ENCODE results near the gene SRGAP3.

Gene SRGAP3

DNA sequence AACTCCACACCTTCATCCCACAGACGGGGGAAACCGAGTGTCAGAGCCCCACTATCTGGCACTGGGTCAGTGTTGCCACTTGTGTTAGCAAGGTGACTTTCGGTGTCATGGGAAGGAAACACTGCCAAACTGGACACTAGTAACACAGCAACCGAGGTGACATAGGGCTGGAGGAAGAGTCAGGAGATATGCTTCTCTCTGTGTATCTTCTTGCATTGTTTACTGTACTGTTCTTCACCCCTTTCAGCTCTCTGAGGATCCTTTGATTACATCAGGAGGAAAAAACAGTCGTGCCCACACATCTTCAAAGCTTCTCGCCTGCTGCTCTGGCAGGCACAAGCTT is 176.8 kb downstream of the SRGAP3 start:
- Histone ChIP-seq H3K4me1 (ENCODE audit: insufficient read depth, low read length) (peaks cover 4% of the 10 kb centered on the region; the same call in 1 of the 2 replicates), H3K9ac (ENCODE audit: low read depth, low read length) (no peak overlapping the region), H3K36me3 (ENCODE audit: insufficient read depth, low read length) (no peaks in the 10 kb centered on the region)

DNA sequence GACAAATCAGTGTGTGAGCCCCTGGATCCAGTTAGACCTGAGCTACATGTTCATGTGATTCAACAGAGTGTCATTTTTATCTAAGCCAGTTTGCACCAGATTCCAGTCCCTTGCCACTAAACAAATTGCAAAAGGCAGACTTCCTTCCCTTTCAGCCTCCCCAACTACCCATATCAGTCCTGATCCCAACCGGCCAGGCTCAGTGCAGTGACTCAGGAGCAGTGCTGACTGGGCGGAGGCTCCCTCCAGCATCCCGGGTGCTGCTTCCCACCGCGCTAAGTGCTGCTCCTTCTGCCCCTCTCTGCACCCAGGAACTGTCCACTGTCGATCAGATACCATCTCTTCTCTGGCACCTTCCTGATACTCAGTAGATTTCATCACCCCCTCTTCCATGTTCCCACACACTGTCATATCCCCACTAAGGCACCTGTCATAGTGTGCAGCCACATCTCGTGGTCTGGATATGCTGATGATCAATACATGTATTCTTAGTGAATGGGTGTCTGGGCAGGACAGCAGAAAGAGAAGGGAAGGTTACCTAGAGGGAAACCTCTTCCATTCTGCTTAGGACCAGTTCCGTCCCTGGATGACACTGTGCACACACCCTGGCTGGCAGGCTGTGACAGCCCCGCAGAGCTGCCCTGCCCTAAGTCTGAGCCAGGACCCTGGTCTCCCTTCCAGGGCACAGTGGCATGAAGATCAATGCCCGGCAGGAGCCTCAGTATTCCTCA is 177.3 kb downstream of the SRGAP3 start:
- no peaks in the 10 kb centered on the region for H3K9me3 ChIP-seq (ENCODE audit: control insufficient read depth, insufficient read depth, low read length)
- H3K9ac ChIP-seq (ENCODE audit: low read depth, low read length): no peak overlapping the region
- no peaks in the 10 kb centered on the region for H3K36me3 ChIP-seq (ENCODE audit: insufficient read depth, low read length)
- peaks cover under 1% of the 10 kb centered on the region; the same call in 1 of the 2 replicates for H3K4me1 ChIP-seq (ENCODE audit: insufficient read depth, low read length)

More for the DNA sequence above, 176.8 kb downstream of the SRGAP3 start:
- H3K9me3 ChIP-seq (ENCODE audit: control insufficient read depth, insufficient read depth, low read length): no peaks in the 10 kb centered on the region

DNA sequence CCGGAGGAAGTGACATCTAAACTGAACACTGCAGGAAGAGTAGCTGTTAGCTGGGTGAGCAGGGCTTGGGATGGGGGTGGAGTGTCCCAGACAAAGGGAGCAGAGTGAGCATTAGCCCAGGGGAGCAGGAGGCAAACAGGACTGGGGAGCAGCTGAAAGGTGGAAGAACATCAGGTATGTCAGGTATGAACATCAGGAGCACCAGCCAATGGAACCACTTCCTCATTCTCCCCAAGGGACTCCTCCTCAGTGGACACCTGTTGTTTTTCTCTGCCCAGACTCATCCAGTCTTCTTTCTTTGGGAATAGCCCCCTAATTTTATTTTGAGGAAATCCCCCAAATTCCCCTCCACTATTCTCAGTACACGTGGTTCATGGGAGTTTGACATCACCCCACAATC is 178.5 kb downstream of the SRGAP3 start:
- Histone ChIP-seq H3K4me1 (ENCODE audit: insufficient read depth, low read length) (no peaks in the 10 kb centered on the region), H3K36me3 (ENCODE audit: insufficient read depth, low read length) (no peaks in the 10 kb centered on the region), H3K9ac (ENCODE audit: low read depth, low read length) (no peak overlapping the region), H3K9me3 (ENCODE audit: control insufficient read depth, insufficient read depth, low read length) (no peaks in the 10 kb centered on the region)

DNA sequence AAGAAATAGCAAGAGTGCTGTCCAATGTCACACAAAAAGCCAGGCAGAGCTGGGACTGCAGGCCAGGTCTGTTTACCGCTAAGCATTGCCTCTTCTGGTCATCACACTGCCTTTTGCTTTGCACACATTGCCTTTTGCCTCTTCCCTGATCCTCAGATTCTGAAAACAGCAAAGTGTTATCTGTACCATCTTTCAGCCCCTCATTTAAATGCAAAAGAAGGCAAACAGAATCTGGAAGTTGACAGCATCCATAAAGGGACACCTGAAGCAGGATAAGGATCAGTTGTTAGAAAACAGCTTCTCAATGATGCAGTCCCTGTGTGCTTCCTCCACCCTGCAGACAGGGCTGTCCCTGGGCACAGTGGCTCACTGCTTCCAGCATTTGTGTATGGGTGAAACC is 179.5 kb downstream of the SRGAP3 start:
- no peaks in the 10 kb centered on the region for H3K36me3 ChIP-seq (ENCODE audit: insufficient read depth, low read length)
- no peaks in the 10 kb centered on the region for H3K4me1 ChIP-seq (ENCODE audit: insufficient read depth, low read length)

DNA sequence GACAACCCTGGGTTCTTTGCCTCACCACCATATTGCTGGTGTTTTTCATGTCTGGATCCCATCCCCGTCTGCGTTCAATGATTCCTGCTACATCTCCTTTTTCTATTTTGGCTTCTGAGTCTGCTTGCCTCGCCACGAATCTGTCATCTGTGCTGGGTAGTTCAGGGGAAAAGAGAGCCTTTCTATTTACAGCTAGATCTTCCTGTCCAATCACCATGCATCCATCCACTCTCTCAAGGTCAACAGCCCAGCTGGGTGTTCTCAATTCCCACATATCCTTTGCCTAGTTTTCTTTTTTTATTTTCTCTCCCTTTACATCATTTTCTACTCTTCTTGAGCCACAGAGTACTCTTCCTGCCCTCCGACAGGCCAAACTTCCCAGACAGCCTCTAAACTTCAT is 181.4 kb downstream of the SRGAP3 start:
- Histone ChIP-seq H3K4me1 (ENCODE audit: insufficient read depth, low read length) (no peaks in the 10 kb centered on the region), H3K9me3 (ENCODE audit: control insufficient read depth, insufficient read depth, low read length) (no peaks in the 10 kb centered on the region), H3K36me3 (ENCODE audit: insufficient read depth, low read length) (no peaks in the 10 kb centered on the region), H3K9ac (ENCODE audit: low read depth, low read length) (no peak overlapping the region)

More for the DNA sequence above, 179.5 kb downstream of the SRGAP3 start:
- Histone ChIP-seq H3K9ac (ENCODE audit: low read depth, low read length) (no peak overlapping the region), H3K9me3 (ENCODE audit: control insufficient read depth, insufficient read depth, low read length) (no peaks in the 10 kb centered on the region)

DNA sequence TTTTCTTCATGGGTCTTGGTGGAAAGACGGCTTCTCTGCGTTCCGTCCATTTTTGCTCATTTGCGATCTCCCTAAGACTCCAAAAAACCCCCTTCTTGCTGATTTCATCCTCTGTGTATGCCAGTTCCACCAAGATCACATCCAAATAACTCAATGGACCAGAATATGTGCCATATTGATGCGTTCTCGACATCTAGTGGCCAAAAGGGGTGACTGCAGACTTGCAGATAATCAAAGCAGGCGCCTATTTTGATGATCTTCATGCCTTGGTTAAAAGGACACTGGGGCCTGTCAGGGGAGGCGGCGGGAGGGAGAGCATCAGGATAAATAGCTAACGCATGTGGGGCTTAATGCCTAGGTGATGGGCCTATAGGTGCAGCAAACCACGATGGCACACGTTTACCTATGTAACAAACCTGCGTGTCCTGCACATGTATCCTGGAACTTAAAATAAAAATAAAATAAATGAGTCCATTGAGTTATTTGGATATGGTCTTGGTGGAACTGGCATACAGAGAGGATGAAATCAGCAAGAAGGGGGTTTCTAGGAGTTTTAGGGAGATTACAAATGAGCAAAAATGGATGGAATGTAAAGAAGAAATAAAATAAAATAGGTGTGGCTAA is 182.0 kb downstream of the SRGAP3 start:
- no peak overlapping the region for H3K9ac ChIP-seq (ENCODE audit: low read depth, low read length)
- H3K36me3 ChIP-seq (ENCODE audit: insufficient read depth, low read length): no peaks in the 10 kb centered on the region
- 0 out of 2 replicates have a peak, but pooled peaks cover 2% of the 10 kb centered on the region for H3K9me3 ChIP-seq (ENCODE audit: control insufficient read depth, insufficient read depth, low read length)
- no peaks in the 10 kb centered on the region for H3K4me1 ChIP-seq (ENCODE audit: insufficient read depth, low read length)

DNA sequence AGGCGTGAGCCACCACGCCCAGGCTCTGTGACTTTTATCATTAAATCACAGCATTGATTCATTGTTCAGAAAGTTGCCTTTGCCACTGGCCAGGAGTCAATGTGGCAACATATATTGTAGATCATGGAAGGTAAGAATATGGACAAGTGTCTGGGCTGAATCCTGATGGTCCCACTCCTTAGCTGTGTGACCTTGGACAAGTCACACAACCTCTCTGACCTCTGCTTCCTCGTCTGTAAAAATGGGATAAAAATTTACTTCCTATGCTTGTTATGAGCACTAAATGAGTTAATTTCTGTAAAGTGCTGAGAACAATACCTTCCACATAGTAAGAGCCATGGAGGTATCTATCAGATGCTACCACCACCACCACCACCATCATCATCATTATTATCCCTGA is 182.7 kb downstream of the SRGAP3 start:
- no peaks in the 10 kb centered on the region for H3K4me1 ChIP-seq (ENCODE audit: insufficient read depth, low read length)
- no peaks in the 10 kb centered on the region for H3K36me3 ChIP-seq (ENCODE audit: insufficient read depth, low read length)
- 0 out of 2 replicates have a peak, but pooled peaks cover 4% of the 10 kb centered on the region for H3K9me3 ChIP-seq (ENCODE audit: control insufficient read depth, insufficient read depth, low read length)
- no peak overlapping the region for H3K9ac ChIP-seq (ENCODE audit: low read depth, low read length)

DNA sequence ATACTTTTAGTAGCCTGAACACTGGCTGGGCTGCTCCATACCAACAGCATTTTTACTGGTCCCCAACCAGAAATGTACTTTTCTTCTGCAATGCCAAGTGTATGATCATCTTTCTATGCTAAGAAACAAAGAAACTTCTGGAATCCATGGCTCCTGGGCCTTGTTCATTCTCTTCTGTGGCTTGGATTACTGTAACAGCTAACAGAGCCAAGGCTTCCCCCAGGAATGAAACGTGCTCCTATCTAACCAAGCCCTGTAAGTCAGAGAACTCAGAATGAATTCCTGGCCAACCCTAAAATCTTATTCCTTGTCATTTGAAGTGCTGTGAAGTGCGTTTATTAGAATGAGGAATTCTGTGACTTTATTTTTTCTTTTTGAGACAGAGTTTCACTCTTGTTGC is 183.3 kb downstream of the SRGAP3 start:
- no peak overlapping the region for H3K9ac ChIP-seq (ENCODE audit: low read depth, low read length)
- 0 out of 2 replicates have a peak, but pooled peaks cover 4% of the 10 kb centered on the region for H3K9me3 ChIP-seq (ENCODE audit: control insufficient read depth, insufficient read depth, low read length)
- H3K4me1 ChIP-seq (ENCODE audit: insufficient read depth, low read length): no peaks in the 10 kb centered on the region
- H3K36me3 ChIP-seq (ENCODE audit: insufficient read depth, low read length): no peaks in the 10 kb centered on the region

DNA sequence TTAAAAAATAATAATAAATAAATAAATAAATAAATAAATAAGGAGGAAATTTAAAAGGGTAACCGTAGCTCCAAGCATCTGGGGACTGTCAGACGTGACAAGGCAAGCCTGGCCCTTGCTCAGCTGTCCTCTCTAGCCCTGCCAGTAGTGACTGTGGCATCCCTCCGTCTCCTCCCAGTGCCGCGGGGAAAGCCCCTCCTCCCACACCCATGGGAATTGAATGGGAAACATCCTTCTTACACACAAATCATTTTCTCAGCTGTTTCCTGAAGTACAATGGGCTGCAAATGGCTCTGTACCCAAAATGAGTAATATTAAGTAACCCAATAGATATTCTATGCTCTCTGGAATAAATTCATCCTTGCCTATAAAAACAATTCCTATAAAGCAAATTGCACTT is 184.6 kb downstream of the SRGAP3 start:
- no peaks in the 10 kb centered on the region for H3K4me1 ChIP-seq (ENCODE audit: insufficient read depth, low read length)
- H3K9me3 ChIP-seq (ENCODE audit: control insufficient read depth, insufficient read depth, low read length): 0 out of 2 replicates have a peak, but pooled peaks cover 4% of the 10 kb centered on the region
- H3K36me3 ChIP-seq (ENCODE audit: insufficient read depth, low read length): no peaks in the 10 kb centered on the region
- no peak overlapping the region for H3K9ac ChIP-seq (ENCODE audit: low read depth, low read length)

DNA sequence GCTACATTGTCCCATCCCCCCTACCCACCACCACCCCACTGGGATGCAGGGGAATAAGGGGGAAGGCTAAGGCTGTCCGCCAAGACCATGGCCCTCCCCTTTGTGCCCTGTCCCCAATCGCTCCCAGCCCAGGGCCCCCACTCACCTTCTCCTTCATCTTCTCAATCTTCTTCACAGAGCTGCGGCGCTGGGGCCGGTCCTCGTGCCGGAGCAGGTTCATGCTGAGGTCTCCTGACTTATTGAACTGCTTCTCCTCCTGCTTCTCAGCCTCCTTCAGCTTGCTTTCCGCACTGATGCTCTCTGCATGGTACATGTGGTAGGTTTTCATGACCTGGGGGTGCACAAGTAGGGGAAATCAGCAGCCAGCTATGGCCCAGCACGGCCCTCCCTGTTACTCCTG is 185.2 kb downstream of the SRGAP3 start:
- no peaks in the 10 kb centered on the region for H3K4me1 ChIP-seq (ENCODE audit: insufficient read depth, low read length)
- no peak overlapping the region for H3K9ac ChIP-seq (ENCODE audit: low read depth, low read length)
- no peaks in the 10 kb centered on the region for H3K36me3 ChIP-seq (ENCODE audit: insufficient read depth, low read length)
- H3K9me3 ChIP-seq (ENCODE audit: control insufficient read depth, insufficient read depth, low read length): 0 out of 2 replicates have a peak, but pooled peaks cover 4% of the 10 kb centered on the region

DNA sequence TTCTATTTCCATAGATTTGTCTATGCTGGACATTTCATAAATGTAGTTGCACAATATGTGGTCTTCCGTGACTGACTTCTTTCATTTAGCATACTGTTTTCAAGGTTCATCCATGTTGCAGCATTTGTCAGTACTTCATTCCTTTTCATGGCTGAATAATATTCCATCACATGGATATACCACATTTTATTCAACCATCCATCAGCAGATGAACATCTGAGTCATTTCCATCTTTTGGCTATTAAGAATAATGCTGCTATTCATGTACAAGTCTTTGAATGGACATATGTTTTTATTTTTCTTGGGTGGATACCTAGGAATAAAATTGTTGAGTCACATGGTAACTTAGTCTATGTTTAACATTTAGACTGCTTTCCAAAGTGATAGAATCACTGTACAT is 186.9 kb downstream of the SRGAP3 start:
- no peaks in the 10 kb centered on the region for H3K4me1 ChIP-seq (ENCODE audit: insufficient read depth, low read length)
- no peaks in the 10 kb centered on the region for H3K36me3 ChIP-seq (ENCODE audit: insufficient read depth, low read length)
- no peak overlapping the region for H3K9ac ChIP-seq (ENCODE audit: low read depth, low read length)
- 0 out of 2 replicates have a peak, but pooled peaks cover 4% of the 10 kb centered on the region for H3K9me3 ChIP-seq (ENCODE audit: control insufficient read depth, insufficient read depth, low read length)

DNA sequence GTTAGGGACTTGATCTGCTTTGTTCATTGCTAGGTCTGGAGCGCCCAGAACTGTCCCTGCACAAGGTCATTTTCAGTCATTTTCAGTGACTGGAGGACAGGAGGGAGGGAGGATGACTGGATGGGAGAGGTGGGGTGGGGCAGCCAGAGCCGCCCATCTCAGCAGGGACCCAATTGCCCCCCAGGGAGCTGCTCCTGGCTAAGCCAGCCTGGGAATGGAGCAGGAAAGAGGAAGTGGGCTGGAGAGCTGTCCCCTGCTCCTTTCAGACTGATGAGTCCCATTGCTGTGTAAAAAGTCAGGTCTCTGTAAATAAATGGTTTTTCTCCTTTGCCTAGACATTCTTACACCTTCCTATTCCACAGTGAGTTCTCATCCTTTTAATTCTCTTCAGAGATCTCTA is 187.8 kb downstream of the SRGAP3 start:
- H3K4me1 ChIP-seq (ENCODE audit: insufficient read depth, low read length): no peaks in the 10 kb centered on the region
- no peak overlapping the region for H3K9ac ChIP-seq (ENCODE audit: low read depth, low read length)
- H3K36me3 ChIP-seq (ENCODE audit: insufficient read depth, low read length): no peaks in the 10 kb centered on the region
- H3K9me3 ChIP-seq (ENCODE audit: control insufficient read depth, insufficient read depth, low read length): 0 out of 2 replicates have a peak, but pooled peaks cover 4% of the 10 kb centered on the region

DNA sequence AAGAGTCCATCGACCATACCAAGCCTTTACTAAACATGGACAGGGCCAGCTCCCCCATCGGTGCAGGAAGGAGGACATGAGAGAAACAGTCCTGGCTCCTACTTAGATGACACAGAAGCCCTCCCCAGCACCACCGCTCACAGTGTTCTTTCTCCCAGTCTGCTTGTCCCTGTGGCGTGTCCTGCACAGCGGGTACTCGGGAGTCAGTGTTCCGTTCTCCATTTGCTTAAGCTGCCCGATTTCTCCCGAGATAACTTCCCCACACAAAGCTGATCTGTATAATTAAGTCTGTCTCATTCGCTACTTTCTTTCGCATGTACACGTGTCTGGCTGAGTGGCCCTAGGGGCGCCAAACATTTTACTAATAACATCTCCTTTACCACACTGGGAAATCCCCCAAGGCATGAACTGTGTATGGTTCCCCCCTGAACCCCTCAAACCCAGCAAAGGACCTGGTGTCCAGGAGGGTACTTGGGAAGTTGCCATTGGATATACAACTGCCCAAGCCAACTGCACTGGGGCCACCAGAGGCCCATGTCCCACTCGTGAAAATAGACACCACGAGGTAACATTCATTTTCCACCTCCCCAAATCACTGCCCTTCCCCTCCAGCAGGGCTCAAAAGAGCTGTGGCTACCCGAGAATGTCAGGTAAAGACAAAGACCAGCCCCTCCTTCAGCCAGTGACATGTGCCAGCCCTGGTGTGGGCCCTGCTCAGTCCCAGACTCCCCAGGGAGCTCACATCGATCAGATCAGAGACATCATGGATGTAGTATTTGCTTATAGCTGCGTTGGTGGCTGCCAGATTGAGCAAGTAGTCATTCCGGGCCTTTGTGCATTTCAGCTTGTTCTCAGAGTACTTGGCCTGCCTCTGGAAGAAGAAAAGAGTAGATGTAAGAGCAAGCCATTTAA is 189.7 kb downstream of the SRGAP3 start:
- no peaks in the 10 kb centered on the region for H3K4me1 ChIP-seq (ENCODE audit: insufficient read depth, low read length)
- H3K36me3 ChIP-seq (ENCODE audit: insufficient read depth, low read length): no peaks in the 10 kb centered on the region
- 0 out of 2 replicates have a peak, but pooled peaks cover 4% of the 10 kb centered on the region for H3K9me3 ChIP-seq (ENCODE audit: control insufficient read depth, insufficient read depth, low read length)
- H3K9ac ChIP-seq (ENCODE audit: low read depth, low read length): no peak overlapping the region

DNA sequence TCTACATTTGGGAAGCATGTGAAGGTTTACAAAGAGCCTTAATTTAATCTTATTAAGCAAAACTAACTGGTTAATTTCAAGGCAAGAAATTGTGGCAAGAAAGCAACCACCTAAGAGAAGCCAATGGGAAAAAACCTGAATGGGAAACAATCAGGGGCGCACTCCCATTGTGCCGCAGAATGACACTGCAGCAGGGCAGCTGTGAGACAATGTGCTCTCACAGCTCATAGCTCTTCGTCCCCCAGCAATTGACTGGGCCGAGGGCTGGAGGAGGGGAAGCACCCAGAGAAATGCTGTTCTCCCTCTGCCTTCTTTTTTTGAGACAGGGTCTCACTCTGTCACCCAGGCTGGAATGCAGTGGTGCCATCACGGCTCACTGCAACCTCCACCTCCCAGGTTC is 192.9 kb downstream of the SRGAP3 start:
- Histone ChIP-seq H3K9me3 (ENCODE audit: control insufficient read depth, insufficient read depth, low read length) (no peaks in the 10 kb centered on the region), H3K36me3 (ENCODE audit: insufficient read depth, low read length) (no peaks in the 10 kb centered on the region), H3K9ac (ENCODE audit: low read depth, low read length) (no peak overlapping the region), H3K4me1 (ENCODE audit: insufficient read depth, low read length) (no peaks in the 10 kb centered on the region)

Data from ES-I3 (cell line).